ENCODE measurements around the gene BNC1. TPM values are rescaled to one million over a fixed set of nuclear protein-coding genes. Genes with fewer than 3 reads are reported as not detected.

The BNC1 gene
- total RNA-seq, 2 donors from 2014 or later = 0.26 TPM; not detected in 1

DNA sequence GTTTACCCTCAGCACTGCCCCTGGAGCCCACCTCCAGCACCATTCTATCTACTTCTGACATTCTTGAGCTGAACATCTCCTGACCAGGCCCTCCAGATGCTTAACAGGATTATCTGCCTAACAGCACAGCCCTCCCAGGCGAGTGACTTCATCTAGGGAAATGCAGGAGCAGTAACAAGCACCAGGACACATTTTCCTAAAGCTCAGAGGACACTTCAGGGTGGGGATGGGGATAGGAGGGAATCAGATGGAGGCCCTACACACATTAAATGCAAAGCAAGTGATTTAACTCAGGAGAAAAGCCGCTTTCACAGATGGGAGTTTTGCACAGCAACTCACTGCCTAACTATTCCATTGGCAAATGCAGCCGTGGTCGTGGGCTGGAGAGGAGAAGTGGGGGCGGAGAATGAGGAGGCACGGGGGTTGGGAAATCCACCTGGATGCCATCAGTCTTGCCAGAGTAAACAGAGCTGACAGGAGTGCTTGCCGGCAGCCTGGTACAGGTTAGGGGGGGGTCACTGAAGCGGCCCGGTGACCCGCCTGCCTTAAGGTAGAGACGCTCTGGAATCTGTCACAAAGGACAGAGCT, 21.3 kb upstream of the BNC1 start:
- ATAC-seq (peak; percentile 80), DNase-seq (peak; percentile 33 to 65 (median 60))
- Histone ChIP-seq H3K36me3 (replicated peaks in 1 of 2; ENCODE audit: insufficient read depth in 1 of 2, low read depth in 2 of 2) (no peaks in the 10 kb centered on the region), H3K27ac (peak overlapping the region in 3 of 4 donors; percentile 21 to 43 (median 40)), H3K4me1 (peaks cover 19% of the 10 kb centered on the region), H3K4me3 (no peak overlapping the region), H3K9me3 (no peaks in the 10 kb centered on the region), H3K27me3 (no peaks in the 10 kb centered on the region)
- TF ChIP-seq, protein P1, sequence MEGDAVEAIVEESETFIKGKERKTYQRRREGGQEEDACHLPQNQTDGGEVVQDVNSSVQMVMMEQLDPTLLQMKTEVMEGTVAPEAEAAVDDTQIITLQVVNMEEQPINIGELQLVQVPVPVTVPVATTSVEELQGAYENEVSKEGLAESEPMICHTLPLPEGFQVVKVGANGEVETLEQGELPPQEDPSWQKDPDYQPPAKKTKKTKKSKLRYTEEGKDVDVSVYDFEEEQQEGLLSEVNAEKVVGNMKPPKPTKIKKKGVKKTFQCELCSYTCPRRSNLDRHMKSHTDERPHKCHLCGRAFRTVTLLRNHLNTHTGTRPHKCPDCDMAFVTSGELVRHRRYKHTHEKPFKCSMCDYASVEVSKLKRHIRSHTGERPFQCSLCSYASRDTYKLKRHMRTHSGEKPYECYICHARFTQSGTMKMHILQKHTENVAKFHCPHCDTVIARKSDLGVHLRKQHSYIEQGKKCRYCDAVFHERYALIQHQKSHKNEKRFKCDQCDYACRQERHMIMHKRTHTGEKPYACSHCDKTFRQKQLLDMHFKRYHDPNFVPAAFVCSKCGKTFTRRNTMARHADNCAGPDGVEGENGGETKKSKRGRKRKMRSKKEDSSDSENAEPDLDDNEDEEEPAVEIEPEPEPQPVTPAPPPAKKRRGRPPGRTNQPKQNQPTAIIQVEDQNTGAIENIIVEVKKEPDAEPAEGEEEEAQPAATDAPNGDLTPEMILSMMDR (IDR thresholded peaks at IDR 0.05) = no peak
- no peak for TF ChIP-seq POLR2A (IDR thresholded peaks at IDR 0.05)
- WGBS, 2 donors = 15 to 19% methylated on average over 11 of the region's 11 CpGs
- intact Hi-C loops (cut with DNase I) = no loop called here

- ATAC-seq (no peak), DNase-seq (no peak)
- Histone ChIP-seq H3K27me3 (no peaks in the 10 kb centered on the region), H3K9me3 (no peaks in the 10 kb centered on the region), H3K4me1 (peaks cover 19% of the 10 kb centered on the region), H3K36me3 (replicated peaks in 1 of 2; ENCODE audit: insufficient read depth in 1 of 2, low read depth in 2 of 2) (no peaks in the 10 kb centered on the region), H3K4me3 (no peak overlapping the region), H3K27ac (peak overlapping the region in 3 of 4 donors; percentile 21 to 43 (median 40))
- intact Hi-C loops (cut with DNase I) = no loop called here
- WGBS, 2 donors = 59 to 60% methylated on average over 10 of the region's 10 CpGs
- TF ChIP-seq, protein P1 (IDR thresholded peaks at IDR 0.05) = no peak
- no peak for TF ChIP-seq POLR2A (IDR thresholded peaks at IDR 0.05)
Measured at GRCh38 chr15:83304861-83305703, 20.6 kb upstream of the BNC1 start.

GRCh38 chr15:83303535-83303934, 19.1 kb upstream of the BNC1 start:
- intact Hi-C loops (cut with DNase I) = no loop called here
- H3K27me3 ChIP-seq = no peaks in the 10 kb centered on the region
- ATAC-seq = no peak

DNA sequence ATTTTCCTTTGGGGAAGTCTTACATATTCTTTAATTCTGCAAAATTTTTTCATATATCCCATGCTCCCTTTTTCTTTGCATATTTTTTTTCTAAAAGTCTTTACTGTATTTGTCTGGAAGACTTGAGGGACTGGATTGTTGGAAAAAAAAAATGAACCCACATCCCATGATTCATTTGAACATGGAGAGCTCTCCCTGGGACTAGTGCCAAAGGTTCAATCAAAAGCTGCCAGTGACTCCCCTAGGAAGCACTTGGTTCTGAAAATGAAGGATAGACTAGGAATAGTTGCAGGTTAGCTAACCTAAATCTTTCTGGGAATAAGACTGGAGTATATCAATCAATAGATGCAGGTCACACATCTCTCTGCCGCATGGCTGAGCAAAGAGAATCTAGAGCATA, 16.4 kb upstream of the BNC1 start:
- WGBS, 2 donors = 72 to 73% methylated on average over 1 of the region's 1 CpG
- peaks cover 12% of the 10 kb centered on the region for H3K4me1 ChIP-seq
- intact Hi-C loops (cut with DNase I) = no loop called here
- no peaks in the 10 kb centered on the region for H3K36me3 ChIP-seq (replicated peaks in 1 of 2; ENCODE audit: insufficient read depth in 1 of 2, low read depth in 2 of 2)
- no peak overlapping the region for H3K27ac ChIP-seq
- ATAC-seq (no peak), DNase-seq (no peak)
- H3K4me3 ChIP-seq = no peak overlapping the region
- H3K9me3 ChIP-seq = no peaks in the 10 kb centered on the region
- no peak for TF ChIP-seq POLR2A (IDR thresholded peaks at IDR 0.05)
- TF ChIP-seq, protein P1 (IDR thresholded peaks at IDR 0.05) = no peak
- H3K27me3 ChIP-seq = no peaks in the 10 kb centered on the region

More at GRCh38 chr15:83303535-83303934, 19.1 kb upstream of the BNC1 start:
- no peak overlapping the region for H3K27ac ChIP-seq
- H3K9me3 ChIP-seq = no peaks in the 10 kb centered on the region
- H3K36me3 ChIP-seq (replicated peaks in 1 of 2; ENCODE audit: insufficient read depth in 1 of 2, low read depth in 2 of 2) = no peaks in the 10 kb centered on the region
- no peak overlapping the region for H3K4me3 ChIP-seq
- 70 to 78% methylated on average over 3 of the region's 3 CpGs for WGBS, 2 donors
- DNase-seq = no peak
- H3K4me1 ChIP-seq = peaks cover 19% of the 10 kb centered on the region
- TF ChIP-seq, protein P1 (IDR thresholded peaks at IDR 0.05) = no peak
- TF ChIP-seq POLR2A (IDR thresholded peaks at IDR 0.05) = no peak
